DMS79 (cell line): Measurements from ENCODE around the gene VSIG10L2.
A peak's percentile ranks its signal among the peaks of the same experiment; 100 is the strongest.

Source experiments
- DNase-seq: peaks from one replicate; lab custom pipeline; 2025; lab: John Stamatoyannopoulos, UW

The VSIG10L2 gene

DNA sequence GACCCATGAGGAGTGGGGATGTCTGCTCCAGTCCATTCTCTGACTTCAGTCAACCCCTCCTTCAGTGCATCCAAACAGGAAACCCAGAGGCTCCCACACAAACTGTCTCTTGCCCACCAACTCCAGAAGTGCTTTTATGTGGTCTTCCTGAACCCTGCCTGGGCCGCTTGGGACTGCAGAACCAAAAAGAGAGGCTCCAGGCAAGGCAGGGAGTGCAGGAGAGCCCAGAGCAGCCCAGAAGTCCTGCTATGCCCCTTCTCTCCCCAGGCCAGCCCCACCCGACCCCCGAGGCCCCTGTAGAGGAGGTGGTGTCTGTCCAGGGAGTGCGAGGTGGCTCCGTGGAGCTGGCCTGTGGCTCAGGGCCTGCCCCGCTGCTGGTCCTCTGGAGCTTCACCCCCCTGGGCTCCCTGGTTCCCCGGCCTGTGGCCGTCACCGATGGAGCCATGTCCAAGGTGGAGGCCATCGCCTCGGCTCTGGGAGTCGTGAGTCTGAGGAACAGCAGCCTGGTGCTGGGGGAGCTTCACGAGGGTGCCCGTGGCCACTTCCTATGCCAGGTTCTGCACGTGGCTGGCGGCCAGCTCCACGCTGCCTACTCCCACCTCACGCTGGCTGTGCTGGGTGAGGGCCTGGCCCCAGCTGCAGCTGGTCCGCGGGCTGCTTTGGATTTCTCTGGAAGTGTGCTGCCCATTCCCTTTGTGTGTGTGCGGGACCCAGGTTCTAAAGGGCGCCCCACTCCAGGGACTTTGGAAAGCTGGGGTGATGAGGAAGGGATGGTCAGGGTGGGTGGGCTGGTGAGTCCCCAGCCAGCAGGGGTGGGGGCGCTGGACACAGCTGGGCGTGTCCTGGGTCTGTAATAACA, 1.8 kb downstream of the VSIG10L2 start:
- no peak for DNase-seq

DNA sequence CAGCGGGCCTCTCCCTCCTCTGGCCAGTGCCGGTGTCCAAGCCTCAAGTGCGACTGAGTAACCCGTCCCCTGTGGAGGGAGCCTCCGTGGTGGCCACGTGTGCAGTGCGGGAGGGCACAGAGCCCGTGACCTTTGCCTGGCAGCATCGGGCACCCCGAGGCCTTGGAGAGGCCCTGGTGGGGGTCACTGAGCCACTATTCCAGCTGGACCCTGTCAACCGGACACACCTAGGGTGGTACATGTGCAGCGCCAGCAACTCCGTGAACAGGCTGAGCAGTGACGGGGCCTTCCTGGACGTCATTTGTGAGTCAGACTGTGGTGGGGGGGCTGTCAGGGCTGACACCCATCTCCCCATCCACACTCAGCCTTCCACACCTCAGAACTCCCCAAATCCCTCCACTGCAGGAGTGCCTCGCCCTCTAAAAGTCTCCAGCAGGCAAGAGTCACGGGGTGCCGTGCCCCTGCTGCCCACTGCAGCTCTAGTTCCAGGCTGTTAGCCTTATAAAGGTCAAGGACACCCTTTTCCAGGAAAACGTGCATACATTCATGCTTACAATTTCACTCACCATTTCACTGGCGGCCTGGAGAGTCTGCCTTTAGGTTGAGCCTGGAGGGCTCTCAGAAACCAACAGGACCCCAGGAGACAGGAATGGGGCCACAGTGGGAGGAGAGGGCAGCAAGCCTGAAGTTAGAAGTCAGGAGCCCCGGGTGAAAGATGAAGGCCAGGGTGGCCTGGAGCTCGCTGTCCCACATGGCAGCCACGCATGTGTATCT, 2.6 kb downstream of the VSIG10L2 start:
- DNase-seq, result no peak

DNA sequence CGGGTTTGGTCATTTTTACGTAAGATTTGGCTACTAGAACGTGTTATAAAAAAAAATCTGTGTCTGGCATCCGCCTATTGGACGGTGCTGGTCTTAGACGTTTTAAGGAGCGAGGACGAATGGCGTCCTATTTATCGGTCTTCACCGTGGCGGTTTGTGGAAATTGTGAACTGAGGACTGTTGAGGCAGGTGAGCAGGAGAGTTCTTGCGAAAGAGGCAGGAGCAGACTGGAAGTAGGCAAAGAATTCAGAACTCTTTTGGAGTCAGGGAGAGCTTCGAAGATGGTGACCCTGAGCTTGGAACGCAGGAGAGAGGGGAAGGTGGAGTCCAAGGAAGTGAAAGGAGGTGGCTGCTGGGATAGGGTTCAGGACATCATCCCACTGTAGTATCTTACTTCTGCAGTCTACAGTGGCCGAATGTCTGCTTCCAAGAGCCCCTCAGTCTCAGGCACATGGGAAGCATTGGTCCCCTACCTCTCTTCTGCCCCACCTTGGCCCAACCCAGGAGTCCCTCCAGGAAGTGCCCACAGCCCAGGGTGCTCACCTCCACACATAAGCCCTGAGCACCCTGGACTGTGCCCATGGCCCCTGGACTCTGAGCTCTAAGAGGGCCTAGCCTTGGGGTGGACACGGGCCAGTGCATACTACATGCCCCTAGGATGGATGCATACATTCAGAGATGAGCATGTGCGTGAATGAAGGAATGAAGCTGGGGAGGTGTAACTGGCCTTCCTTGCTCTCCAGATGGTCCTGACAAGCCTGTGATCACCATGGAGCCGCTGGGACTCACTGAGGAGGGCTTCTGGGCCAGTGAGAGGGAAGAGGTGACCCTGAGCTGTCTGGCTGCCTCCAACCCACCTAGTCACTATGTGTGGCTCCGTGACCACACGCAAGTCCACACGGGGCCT, 3.7 kb downstream of the VSIG10L2 start:
- no peak for DNase-seq

DNA sequence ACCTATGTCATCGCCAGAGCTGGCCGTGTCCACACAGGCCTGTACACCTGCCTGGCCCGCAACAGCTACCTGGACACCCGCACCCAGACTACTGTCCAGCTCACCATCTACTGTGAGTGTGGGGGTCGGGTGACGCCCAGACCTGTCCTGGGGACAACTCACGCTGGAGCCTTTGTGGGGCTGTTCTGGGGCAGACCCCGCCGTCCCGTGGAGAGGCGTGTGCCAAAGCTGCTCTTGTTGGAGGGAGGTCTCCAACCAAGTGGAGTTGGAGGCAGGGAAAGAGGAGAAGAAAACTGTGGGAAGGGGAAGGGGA, 4.3 kb downstream of the VSIG10L2 start:
- DNase-seq, result no peak

DNA sequence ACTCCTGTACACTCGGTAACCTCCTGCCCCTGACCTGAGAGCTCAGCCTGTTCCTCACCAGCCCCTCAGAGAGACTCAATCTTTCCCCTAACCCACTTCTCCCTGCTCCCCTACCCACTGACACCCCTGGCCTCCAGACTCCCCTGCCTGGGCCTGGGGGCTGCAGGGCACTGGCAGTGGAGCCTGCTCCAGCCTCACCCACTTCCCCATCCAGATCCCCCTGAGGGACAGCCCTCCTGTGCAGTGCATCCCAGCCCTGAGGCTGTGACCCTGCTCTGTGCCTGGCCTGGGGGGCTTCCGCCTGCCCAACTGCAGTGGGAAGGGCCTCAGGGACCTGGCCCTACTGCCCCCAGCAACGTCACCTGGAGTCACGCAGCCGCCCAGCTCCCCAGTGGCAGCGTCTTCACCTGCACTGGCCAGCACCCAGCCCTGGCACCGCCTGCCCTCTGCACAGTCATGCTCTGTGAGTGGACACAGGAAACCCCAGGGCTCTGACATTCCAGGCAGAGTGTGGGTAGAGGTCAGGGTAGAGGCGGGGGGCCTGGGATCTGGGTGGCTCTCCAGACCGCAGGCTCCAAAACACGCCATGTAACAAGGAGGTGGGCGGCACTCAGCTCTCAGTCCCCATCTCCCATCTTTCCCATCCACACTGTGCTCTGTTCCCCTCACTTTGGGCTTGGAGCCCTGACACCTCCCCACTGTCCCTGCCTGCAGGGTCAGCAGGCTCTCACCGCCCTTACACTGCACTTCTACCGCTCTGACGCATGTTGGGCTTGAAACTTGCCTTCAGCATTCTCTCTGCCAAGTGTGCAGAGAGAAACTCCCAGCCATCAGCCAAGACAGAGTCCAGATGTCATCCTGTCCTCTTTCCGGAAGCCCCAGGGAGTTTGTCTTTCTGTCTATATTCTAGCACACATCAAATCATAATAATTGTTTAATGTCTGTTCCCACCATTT, 5.1 kb downstream of the VSIG10L2 start:
- DNase-seq, result no peak

DNA sequence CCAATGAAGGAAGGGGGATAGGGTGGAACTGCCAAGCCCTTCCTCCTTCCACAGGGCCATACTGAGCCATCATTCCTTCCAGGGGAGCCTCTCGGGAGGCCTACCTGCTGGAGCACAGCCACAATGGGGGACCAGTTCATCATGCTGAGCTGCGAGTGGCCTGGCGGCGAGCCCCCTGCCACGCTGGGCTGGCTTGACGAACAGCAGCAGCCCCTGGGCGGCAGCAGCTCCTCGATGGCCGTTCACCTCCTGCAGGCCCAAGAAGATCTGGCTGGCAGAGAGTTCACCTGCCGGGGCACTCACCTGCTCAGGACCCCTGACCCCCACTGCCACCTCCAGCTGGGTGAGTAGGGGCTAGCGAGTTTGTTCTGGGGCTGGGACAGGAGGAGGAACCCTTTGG, 5.9 kb downstream of the VSIG10L2 start:
- DNase-seq, result no peak

DNA sequence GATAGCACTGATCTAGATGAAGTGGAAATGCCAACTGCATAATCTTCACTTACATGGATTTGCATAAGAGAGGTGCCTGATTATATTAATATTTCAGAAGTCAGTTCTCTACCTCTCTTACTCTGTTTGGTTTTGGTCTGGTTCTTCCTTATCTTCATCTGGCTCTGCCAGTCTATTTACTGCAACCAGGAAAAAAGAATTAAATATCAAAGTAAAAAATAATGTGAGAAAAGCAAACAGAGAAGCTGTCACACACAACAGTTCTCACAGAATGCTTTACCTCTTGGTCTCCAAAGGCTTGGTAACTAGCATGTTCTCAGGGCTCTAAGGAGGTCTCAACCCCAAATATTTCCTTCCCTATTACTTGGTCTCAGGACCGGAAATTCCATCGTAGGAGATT, 6.7 kb downstream of the VSIG10L2 start:
- no peak for DNase-seq

DNA sequence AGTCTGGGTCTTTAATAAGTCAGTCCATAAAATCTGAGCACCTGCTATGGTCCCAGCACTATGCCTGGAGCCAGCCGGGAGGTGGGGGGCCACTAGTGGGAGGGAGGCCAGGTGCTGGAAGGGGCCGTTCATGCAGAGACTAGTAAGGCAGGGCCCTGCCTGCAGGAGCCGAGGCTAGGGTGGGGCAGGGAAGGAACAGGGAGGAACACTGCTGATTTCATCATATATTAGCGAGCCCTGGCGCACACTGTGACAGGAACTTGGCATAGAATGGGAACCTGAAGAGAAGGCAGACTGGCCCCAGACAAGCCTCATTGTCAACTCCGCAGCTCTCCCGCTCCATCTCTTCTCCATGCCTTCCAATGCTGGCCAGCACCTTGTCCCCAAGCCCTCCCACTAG, 7.1 kb downstream of the VSIG10L2 start:
- peak; percentile 28 for DNase-seq

DNA sequence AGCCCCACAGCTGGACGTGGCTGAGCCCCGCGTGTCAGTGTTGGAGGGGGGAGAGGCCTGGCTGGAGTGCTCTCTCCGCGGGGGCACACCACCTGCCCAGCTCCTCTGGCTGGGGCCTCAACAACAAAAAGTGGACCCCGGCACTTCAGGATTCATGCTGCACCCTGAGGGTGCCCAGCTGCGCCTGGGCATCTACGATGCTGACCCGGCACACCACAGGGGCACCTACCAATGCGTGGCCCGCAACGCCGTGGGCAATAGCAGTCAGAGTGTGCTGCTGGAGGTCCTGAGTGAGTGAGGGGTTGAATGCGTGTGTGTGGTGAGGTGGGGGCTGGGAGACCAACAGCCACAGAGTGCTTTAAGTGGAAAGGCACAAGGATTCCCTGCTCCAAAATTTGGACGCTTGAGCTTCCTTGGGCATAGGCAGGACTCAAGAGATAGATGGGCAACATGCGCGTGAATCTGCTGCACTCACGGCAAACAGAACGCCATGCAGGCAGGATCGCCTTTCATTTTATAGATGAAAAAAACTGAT, 7.6 kb downstream of the VSIG10L2 start:
- no peak for DNase-seq

DNA sequence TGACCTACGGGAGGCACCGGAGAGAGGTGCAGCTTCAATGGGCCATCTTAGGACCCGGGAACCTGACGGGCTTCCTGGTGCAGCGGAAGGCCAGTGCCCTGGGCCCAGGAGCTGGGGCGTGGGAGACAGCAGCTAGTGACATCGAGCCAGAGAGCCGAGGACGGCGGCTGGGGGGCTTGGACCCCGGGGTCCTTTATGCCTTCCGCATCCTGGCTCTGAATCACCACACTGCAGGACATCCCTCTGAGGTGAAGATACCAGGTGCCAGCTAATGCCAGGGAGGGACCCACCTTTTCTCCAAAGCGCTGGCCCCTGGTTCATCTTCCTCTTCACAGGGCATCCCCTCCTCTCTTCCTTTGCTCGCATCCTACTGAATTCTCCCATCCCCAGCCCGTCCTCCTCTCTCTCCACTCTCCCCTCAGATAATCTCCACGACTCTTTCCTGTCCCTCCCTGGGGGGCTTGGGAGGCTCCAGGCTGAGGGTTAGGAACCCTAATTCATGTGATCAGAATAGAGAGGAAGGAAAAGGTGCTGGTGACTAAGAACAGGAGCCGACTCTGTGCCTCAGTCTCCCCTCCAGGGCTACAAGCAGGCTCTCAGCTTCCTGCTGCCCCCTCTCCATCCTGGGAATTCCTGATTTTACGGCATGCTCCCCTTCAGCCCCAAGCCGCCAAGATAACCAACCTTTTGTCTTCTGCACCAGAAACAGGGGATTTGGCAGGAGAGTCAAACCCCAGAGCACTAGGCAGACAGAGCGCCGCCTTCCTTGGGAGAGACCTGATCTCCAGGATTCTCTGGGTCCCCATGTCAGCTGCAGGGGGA, 8.5 kb downstream of the VSIG10L2 start:
- no peak for DNase-seq

DNA sequence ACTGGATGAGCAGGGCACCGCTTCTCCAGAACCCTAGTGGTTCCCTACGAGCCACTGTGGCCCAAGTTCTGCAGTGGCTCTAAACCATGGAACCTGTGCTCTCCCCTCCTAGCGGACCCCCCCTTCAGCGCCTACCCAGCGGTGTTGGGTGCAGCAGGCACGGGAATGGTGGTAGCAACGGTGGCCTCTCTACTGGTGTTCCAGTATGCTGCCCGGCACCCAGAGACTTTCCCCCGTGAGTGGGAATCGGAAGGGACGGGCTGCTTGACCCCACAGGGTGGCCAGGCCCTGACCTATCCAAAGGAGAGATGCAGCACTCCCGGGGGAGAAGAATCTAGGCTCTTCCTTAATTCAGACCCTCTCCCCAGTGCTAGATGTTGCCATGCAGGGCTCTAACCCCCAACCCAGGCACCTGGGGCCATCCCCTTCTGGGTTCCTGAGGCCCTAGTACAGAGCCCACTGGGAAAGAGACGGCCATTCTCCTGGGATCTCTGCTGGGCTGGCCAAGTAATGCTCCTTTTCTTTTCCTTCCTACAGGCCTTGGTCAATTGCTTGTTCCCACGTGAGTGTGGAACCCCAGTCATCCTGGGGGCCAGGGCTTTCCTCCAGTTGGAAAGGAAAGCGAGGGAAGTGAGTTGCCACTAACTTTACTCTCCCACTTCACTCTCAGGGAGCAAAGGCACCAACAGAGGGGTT, 9.2 kb downstream of the VSIG10L2 start:
- DNase-seq, result no peak

DNA sequence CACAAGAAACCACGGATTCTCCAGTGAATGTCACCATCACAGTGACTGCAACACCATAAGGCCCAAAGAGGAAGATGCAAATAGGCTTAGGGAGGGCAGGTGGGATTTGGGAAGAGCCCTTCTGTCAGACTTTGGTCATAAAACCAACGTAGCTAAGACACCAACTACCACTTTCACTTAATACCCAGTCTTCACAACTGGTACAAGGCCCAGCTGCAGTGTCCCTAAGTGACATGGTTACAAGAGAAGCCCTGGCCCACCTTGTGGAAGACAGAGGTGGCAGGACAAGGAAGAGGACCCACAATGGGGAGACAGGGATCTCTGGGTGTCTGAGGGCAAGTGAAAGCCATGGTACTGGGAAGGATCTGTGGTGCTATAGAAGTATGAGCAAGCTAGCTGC, 10.0 kb downstream of the VSIG10L2 start:
- no peak for DNase-seq

DNA sequence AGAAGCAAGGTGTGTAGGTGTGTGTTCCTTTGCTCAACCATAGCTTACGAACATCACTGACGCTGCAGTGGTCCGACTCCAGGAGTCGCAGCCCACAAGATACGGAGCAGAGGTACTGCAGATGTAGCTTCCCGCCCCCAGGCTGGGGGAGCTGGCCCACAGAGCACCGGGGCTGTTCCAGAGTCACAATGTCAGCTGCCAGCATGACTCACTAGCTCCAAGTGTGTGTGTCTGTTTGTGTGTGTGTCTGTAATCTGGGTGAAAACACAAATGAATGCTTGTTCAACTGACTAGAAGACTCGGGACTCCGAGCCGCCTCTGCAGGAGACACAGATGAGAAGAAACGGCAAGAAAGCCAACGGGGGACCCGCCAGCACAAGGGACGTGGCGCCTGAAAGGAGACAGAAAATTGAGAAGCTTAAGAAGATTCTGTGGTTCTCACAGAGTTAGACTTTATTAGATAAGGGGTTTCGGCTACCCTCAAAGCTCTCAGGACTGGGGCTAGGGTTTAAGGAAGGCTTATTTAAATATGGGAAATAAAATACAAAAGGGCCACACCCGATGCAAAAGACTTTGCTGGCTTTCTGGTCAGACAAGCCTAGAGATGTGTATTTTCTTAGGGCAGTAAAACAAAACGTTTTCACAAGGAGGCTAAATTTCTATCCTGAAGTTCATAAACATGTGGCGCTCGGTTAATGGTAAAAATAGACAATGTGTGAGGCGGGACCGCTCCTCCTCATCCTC, 10.7 kb downstream of the VSIG10L2 start:
- no peak for DNase-seq

DNA sequence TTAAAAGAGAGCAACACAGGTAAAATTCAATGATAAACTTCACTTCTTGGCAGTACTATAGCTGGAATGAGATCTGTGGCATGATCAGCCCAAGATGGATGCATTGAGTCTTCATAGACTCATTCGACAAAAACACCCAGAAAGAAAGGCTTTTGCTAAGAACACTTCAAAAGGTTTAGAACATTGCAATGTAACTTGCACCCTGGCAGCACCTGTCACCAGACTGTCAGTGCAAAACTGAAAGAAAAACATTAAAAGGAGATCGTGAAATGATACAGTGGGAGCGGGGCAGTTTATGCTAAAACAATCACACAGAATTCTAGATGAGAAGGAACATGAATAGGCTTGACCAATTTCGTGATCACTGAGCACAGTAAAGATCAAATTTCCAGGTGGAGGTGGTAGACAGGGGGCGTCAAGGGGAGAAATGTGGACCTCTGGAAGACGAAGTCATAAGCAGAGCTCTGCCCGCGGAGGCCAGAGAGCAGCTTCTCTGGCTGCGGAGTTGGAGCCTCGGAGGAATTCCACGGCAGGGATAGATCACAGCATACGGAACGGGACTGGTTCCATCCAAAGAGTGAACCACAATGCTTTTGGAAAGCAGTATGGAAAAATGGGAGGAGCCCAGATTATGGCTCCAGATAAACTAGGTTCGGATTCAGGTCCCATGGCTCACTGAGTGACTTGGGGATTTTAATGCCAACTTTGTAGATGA, 11.9 kb downstream of the VSIG10L2 start:
- no peak for DNase-seq

DNA sequence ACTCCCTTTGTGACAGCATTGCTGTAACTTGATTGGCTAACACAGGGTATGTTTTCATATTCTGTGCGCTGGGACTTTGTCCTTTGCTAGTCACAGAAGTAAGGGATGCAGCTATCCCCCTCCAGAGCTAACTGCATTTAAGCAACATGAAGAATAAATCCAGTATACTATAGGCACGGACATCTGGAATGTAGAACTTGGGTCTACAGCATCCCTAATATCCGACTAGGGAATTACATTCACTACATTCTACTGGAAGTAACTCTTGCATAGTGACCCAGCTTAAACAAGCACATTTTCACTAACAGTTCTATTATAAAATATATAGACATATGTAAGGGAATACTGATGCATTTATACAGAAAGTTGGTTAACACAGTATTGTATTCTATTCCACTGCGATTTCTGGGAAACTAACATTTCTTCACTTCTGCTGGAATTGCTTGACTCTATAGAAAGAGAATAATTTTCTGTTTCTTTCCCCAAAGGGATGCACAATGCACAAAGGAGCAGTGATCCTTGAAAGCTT, 13.1 kb downstream of the VSIG10L2 start:
- no peak for DNase-seq

DNA sequence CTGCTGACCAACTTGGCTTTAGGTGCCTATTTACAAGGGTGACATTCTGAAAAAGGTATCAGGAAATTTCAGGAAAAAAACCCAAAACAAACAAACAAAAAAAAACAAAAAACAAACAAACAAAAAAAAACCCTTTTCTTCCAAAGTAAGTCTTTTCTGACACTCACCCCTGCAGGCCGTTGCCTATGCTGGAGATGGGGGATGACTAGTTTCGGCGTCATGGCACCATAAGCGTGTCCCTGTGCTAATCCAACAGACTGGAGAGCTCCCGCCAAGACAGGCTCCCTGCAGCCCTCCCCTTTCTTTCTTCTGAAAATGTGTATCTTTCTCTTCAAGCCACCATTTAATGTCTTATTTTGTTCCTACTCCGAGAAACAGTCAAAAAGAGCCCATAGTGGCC, 13.7 kb downstream of the VSIG10L2 start:
- no peak for DNase-seq

DNA sequence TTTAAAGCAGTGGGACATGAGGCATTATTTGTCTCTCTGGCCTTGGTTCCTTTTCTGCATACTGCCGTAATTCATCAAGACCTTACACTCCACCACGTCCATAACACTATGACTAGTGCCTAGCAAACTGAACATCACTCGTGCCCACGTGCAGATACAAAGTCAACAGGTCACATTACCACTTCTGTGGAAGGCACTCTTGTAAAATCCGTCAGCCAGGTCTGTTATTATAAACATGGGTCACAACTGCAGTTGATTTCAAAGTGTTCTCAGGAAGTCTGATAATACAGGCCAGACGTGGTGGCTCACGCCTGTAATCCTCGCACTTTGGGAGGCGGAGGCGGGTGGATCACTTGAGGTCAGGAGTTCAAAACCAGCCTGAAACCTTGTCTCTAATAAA, 14.1 kb downstream of the VSIG10L2 start:
- no peak for DNase-seq

DNA sequence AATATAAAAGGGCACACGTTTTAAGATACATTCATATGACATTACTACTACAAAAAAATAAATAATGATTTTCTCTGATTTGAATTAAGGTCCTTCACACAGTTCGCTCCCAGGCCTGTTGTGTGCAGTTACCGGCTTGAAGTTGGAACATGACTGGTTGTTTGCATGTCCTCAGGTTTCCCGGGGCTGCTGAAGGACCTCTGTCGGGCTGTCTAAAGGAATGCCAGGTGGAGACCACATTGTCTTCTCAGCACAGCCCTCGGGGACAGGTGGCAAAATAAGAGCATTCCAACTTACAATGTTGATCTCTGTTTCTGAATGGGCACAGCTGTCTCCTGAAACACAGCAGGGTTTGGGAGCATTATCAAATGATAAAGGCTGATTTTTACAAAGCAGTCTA, 14.9 kb downstream of the VSIG10L2 start:
- no peak for DNase-seq
